ENCODE measurements around the gene SATB1. TPM values are rescaled to one million over a fixed set of nuclear protein-coding genes. Genes with fewer than 3 reads are reported as not detected.

The SATB1 gene
- total and polyA plus RNA-seq, 8 donors, result 7.7 to 168 (median 54.5) TPM

- Histone ChIP-seq H3K4me1 (peaks cover 0 to 32% (median 13%) of the 10 kb centered on the region in 4 donors), H3K27me3 (no peaks in the 10 kb centered on the region), H3K9me3 (no peaks in the 10 kb centered on the region), H3K36me3 (peaks cover 0 to 37% (median 33%) of the 10 kb centered on the region in 4 donors), H3K27ac (no peak overlapping the region), H3K4me3 (no peak overlapping the region)
- intact Hi-C loops (cut with DNase I; ENCODE audit: low total_unique reads), result no loop called here
- no peak for DNase-seq
- TF ChIP-seq POLR2A (IDR thresholded peaks at IDR 0.05) (no peak), EP300 (IDR thresholded peaks at IDR 0.05) (no peak), POLR2AphosphoS5 (IDR thresholded peaks at IDR 0.05) (no peak), CTCF (IDR thresholded peaks at IDR 0.05) (no peak)
- 77 to 90% (median 89%) methylated on average over 5 of the region's 5 CpGs for WGBS, 5 donors
These were observed 74.0 kb downstream of the SATB1 start for GRCh38 chr3:18351069-18351628.

- whole genome bisulfite sequencing, 5 donors, result 93 to 96% (median 95%) methylated on average over 18 of the region's 18 CpGs
These were observed 75.8 kb downstream of the SATB1 start for GRCh38 chr3:18349197-18349798.

GRCh38 chr3:18346097-18346496, 79.0 kb downstream of the SATB1 start:
- intact Hi-C loops (cut with DNase I; ENCODE audit: low total_unique reads), result no loop called here

More at GRCh38 chr3:18349197-18349798, 75.8 kb downstream of the SATB1 start:
- TF ChIP-seq EP300 (IDR thresholded peaks at IDR 0.05) (no peak), POLR2A (IDR thresholded peaks at IDR 0.05) (no peak), POLR2AphosphoS5 (IDR thresholded peaks at IDR 0.05) (no peak), CTCF (IDR thresholded peaks at IDR 0.05) (no peak)
- peaks cover 0 to 37% (median 33%) of the 10 kb centered on the region in 4 donors for H3K36me3 ChIP-seq
- H3K27me3 ChIP-seq, result no peaks in the 10 kb centered on the region
- H3K4me3 ChIP-seq, result no peak overlapping the region
- intact Hi-C loops (cut with DNase I; ENCODE audit: low total_unique reads), result no loop called here
- DNase-seq, result no peak
- peaks cover 0 to 18% (median 9%) of the 10 kb centered on the region in 4 donors for H3K4me1 ChIP-seq
- no peaks in the 10 kb centered on the region for H3K9me3 ChIP-seq
- H3K27ac ChIP-seq, result no peak overlapping the region

GRCh38 chr3:18345015-18345367, 80.1 kb downstream of the SATB1 start:
- no peak overlapping the region for H3K27ac ChIP-seq
- peaks cover 0 to 17% (median 17%) of the 10 kb centered on the region in 4 donors for H3K36me3 ChIP-seq
- H3K4me3 ChIP-seq, result no peak overlapping the region
- DNase-seq, result no peak
- no peak for TF ChIP-seq EP300 (IDR thresholded peaks at IDR 0.05)
- intact Hi-C loops (cut with DNase I; ENCODE audit: low total_unique reads), result no loop called here
- no peaks in the 10 kb centered on the region for H3K9me3 ChIP-seq
- 50 to 66% (median 55%) methylated on average over 5 of the region's 5 CpGs for WGBS, 5 donors
- H3K4me1 ChIP-seq, result no peaks in the 10 kb centered on the region
- H3K27me3 ChIP-seq, result no peaks in the 10 kb centered on the region

More at GRCh38 chr3:18346097-18346496, 79.0 kb downstream of the SATB1 start:
- DNase-seq, result no peak
- no peaks in the 10 kb centered on the region for H3K27me3 ChIP-seq
- H3K4me3 ChIP-seq, result no peak overlapping the region
- TF ChIP-seq EP300 (IDR thresholded peaks at IDR 0.05) (no peak), CTCF (IDR thresholded peaks at IDR 0.05) (no peak), POLR2AphosphoS5 (IDR thresholded peaks at IDR 0.05) (no peak), POLR2A (IDR thresholded peaks at IDR 0.05) (no peak)
- H3K36me3 ChIP-seq, result peaks cover 0 to 27% (median 25%) of the 10 kb centered on the region in 4 donors
- peaks cover 0 to 2% (median 0%) of the 10 kb centered on the region in 4 donors for H3K4me1 ChIP-seq
- H3K9me3 ChIP-seq, result no peaks in the 10 kb centered on the region
- WGBS, 5 donors, result 94 to 98% (median 95%) methylated on average over 4 of the region's 4 CpGs
- H3K27ac ChIP-seq, result no peak overlapping the region
